NCI-H2171 (cell line): Measurements from ENCODE around the gene OR7G3.

ENCODE experiments used
- DNase-seq: peaks from one replicate; lab custom pipeline; 2025; lab: John Stamatoyannopoulos, UW

Gene OR7G3

DNA sequence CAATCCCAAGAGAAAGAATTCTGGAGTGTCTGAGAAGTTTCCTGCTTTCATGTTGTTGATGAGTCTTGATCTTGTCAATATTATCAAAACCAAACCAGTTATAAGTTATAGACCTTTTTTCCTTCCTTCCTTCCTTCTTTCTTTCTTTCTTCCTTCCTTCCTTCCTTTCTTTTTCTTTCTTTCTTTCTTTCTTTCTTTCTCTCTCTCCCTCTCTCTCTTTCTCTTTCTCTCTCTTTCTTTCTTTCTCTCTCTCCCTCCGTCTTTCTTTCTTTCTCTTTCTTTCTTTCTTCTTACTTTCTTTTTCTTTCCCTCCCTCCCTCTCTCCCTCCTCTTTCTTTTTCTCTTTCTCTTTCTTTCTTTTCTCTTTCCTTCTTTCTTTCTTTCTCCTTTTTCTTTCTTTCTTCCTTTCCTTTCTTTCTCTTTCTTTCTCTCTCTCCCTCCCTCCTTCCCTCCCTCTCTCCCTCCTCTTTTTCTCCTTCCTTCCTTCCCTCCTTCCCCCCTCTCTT lies at the start of gene OR7G3:
Gene OR7G3, minus strand, starts transcription at position 51 of the 506 bp plus-strand sequence. Its CDS starts 0 bp downstream, at position 51.
- no peak for DNase-seq

DNA sequence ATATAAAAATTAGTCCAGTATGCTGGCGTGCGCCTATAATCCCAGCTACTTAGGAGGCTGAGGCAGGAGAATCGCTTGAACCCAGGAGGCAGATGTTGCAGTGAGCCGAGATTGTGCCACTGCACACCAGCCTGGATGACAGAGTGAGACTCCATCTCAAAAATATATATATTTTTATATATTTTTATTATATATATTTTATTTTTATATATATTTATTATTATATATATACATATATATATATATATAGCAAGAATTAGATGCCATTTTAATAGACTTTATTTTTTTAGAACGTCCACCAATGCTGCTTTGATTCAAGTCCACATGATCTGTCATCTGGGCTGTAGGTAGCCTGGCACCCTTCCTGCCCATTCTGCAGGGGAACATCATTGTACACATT lies 48.6 kb upstream of the OR7G3 start:
- no peak for DNase-seq

DNA sequence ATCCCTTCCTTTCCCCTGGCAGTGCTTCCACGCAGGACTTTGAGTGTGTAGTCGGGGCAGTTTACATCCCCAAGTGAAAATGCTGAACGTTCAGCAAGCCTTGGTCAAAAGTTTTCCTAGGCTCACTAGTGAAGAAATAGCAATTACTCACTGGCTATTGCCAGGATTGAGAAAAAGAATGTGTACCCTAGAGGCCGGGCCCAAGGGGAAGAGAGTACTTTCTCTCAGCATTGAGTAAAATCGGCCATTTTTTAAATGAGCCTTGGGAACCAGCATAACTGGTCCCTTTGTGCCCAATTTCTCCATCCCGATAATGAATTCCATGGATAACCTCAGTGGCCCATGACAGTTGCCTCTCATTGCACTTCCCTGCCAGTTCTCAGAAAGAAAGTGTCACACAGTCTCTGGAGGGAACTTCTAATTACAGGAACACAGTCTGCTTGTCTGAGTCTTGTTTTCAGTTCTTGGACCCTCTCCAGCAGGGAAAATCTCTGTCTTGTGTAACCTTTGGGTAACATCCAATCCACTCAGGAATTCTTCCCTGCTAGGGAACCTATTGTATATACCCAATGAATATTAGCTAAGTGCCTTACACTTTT lies 44.7 kb upstream of the OR7G3 start:
- no peak for DNase-seq

DNA sequence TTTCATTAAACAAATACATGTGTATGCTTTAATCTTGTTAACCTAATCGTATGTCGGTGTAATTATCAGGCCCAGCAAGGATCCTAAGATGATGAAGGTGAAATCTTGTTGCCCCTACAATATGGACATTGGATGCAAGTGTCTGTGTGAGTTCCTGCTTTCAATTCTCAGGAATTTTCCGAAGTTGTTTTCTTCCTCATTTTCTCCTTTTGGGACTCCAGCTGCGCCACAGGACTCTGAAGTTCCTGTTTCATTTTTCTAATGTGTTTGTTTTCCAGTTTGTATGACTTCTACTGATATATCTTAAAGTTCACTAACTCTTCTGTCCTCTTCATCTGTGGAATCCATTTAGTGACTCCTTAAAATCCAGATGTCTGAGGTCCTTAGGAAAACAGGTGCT lies 40.1 kb upstream of the OR7G3 start:
- DNase-seq = no peak

DNA sequence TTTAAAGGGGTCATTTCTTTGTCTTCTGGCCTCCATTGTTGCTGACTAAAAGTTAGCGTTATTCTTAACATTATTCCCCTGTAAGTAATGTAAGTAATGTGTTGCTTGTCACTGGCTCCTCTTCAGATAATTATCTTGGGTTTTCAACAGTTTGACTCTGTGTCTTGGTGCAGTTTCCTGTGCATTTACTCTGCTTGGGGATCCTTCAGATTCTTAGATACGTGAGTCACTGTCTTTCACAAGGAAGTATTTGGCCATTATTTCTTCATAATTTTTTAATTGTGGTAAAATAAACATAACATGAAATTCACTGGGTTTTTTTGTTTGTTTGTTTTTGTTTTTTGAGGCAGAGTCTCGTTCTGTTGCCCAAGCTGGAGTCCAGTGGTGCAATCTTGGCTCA lies 38.5 kb upstream of the OR7G3 start:
- DNase-seq = no peak

DNA sequence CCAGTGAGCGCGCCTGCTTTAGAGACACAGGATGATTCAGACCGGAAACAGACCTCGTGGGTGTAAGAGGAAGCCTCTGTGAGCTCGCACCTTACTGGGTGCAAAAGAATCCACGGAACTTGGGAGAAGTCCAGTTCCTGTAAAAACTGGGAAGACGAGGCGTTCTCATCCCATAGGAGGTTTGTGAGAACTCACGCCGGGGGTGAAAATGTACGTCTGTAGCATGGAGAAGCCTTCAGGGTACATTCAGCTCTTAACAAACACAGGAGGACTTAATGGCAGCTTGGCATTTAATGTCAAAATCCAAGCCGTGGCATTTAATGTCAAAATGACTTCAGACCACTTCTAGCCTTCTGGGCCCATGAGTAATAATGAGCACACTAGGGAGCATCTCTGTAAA lies 34.7 kb upstream of the OR7G3 start:
- no peak for DNase-seq

DNA sequence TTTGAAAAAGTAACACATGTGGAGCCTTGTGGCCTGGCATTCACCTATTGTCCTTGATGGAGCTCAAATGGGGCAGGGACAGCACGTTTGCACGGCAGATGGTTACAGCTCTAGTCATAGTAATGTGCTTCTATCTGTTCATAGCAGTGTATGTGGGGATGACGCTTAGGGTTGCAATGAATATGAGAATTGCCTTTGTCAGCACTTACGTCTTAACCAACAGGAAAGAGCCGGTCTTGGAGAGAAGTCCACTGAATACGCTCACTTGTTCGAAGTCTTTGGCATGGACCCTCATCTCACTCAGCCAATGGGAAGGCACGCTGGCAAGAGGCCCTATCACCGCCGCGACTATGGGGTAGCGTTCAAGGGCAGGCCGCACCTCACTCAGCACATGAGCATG lies 33.1 kb upstream of the OR7G3 start:
- no peak for DNase-seq

DNA sequence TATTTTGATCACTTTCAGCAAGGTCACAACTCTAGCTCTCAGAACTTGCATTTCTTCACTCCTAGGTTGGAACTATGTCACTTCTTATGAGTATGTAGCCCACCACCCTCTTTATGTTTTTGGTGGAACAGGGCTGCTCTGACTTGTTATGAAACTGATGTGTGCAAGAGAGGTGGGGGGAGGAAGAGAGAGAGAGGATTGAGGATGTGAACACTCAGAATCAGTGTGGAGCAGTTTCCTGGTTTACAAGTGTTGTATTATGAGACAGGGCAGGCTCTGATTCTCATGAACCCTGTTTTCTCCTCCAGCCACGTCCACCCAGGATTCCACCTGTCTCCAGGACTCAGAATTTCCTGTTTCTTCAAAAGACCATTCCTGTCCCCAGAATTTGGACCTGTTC lies 29.6 kb upstream of the OR7G3 start:
- DNase-seq = no peak

DNA sequence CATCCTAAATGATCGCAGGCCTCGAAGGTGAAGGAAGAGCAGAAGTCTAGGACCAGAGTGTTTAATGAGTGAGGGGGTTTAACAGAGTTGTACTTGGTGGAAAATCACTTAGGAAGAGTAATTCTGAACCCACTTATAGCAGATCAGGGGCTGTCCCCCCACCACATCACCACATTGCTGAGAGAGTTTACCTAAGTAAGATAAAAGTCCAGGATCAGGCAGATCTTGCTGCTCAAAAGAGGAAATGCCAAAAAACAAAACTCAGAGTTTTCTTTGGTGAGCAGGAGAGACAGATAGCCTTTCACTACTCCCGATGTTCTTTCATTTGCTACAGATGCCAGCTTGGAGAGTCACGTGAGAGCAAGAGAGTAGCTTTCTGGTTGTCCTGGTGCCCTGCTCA lies 28.8 kb upstream of the OR7G3 start:
- DNase-seq = no peak

DNA sequence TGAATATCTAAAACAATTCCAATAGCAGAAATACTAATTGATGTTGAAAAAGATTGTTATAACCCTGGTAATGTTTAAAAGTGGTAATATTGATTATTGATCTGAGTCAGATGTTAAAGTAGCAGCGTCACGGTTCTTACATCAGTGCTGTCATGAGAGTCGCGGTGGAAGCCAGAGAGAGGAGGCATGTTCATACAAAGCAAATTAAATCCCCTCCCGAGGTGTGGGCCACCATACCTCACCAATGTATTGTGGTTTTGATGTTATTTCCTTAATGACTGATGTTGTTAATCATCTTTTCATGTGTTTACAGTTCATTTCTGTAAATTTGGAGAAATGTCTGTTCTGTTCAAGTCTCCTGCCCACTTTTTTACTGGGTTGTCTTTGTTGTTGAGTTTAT lies 24.6 kb upstream of the OR7G3 start:
- no peak for DNase-seq

DNA sequence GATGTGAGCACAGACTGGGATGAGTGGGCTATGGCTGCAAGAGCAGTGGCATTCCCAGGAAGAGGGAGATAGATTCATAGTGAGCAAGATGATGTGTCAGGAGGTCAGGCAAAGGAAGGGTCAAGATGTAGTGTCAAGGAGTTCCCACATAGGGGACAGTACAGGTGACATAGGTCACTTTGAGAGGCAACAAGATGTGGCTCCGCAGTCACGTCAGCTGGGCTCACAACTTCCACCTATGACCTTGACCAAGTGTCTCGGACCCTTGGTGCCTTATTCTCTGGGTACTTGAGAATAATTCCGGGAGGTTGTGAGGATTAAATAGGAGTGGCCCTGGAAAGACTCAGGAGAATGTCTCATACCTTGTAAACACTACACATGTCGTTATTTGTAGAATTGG lies 23.9 kb upstream of the OR7G3 start:
- no peak for DNase-seq

DNA sequence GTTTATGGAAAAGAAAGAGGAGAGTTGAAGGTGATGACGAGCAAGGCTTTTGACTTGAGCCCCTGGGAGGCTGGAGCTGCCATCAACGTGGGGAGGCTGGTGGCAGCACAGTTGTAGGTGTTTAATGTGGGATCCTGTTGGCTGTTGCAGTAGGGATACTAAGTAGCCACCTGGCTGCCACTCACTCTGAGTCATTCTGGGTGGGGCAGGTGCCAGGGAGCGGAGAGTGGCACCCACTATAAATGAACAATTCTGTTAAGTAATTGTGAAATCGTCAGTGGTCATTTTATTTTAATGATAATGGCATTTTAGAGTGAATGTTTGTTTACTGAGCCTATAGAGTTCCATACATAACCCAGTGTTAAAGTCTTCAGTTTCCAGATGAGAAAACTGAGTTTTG lies 23.2 kb upstream of the OR7G3 start:
- no peak for DNase-seq

DNA sequence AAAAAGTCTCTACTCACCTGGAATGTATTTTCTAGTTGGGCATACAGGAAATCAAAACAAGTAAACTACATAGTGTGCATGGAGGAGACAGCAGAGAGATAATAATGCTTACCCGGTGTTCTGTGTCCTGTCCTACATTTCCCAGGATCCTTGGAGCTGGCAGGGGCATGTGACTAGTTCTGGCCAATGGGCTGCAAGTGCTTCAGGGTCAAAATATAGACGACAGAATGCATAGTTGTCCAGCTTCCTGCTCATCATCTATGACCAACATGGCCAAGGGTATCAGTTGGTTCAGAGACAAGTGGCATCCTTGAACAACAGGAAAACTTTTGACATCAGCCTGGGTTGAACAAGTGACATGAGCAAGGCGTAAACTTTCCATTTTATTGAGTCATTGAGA lies 21.9 kb upstream of the OR7G3 start:
- no peak for DNase-seq

DNA sequence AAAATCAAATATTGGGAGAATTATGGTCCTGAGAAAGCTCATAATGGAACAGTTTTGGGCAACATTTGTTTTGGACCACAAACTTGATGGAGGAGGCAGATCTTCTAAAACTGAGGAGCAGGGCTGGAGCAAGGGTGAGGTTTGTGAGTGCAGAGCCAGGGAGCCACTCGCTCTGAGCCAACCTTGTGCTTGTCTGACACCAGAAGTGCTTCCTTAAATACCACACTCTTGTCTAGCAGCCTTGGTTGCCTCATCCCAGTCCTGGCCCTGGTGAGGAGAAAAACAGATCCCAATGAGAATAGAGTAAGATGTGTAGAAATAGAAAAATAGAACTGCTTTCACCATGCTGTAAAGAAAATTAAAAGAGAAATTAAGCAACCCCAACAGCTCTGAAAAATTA lies 20.1 kb upstream of the OR7G3 start:
- no peak for DNase-seq

DNA sequence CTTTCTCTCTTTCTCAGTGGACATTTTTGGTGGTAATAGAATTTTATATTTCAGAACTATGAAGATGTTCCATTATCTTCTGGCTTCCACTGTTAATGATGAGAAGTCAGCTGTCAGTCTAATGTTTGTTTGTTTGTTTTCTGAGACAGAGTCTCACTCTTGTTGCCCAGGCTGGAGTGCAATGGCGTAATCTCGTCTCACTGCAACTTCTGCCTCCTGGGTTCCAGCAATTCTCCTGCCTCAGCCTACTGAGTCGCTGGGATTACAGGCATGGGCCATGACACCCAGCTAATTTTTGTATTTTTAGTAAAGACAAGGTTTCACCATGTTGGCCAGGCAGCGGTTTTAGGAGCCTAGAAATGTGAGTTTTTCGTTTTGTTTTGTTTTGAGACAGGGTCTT lies 18.2 kb upstream of the OR7G3 start:
- DNase-seq = no peak

DNA sequence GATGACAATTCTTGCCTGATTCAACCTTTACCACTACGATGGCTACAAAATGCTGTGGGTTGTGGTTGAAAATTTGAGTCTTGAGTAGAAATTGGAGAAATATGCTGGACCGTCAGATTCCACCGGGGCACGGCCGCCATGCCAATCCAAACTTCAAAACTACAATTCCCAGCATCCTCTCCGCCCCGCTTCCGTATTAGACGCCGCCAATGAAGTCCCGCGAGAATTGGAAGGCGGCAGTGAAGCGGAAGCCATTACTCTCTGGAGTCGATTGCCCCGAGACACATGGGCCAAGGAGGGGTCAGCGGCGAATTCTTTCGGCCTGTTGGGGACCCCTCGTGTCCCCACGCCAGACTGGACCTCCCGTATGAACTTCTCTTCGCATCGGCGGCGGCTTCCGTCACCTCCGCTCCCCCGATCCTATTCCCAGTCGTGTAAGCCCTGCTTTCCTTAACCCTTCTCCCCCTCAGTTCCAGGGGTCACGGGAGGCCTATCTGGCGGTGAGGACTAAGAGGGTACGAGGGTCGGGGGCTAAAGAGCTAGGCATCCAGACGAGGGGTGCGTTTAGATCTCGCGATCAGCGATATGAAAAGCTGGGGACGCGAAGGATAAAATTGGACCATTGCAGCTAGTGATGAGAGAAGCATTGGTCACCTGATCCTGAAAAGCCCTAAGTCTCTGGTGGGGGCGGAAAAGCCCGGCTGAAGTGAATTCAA lies 13.6 kb upstream of the OR7G3 start, which contains the start of gene ZNF317:
Gene ZNF317, plus strand, starts transcription at position 239 of the 716 bp plus-strand sequence. CDS start 15,620 bp downstream, outside the sequence.
- DNase-seq = peak; percentile 94

DNA sequence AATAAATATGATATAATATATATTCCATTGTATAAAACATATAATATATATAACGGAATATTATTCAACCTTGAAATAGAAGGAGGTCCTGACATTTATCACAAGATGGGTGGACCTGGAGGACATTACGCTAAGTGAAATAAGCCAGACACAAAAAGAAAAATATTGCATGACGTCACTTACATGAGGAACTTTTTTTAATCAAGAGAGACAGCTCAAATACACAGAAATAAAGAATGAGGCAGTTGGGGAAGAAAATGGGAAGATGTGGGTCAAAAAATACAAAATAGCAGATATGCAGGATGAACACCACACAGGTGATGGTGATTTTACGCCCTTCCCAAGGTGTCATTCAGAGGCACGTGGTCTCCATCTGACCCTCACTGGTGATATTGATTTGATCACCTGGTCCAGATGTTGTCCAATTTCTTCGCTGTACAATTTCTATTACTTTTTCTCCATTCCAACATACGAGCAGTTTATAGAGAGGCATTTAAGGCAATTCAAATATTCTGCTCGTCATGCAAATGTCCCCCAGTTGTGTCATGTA lies 12.9 kb upstream of the OR7G3 start:
- no peak for DNase-seq

DNA sequence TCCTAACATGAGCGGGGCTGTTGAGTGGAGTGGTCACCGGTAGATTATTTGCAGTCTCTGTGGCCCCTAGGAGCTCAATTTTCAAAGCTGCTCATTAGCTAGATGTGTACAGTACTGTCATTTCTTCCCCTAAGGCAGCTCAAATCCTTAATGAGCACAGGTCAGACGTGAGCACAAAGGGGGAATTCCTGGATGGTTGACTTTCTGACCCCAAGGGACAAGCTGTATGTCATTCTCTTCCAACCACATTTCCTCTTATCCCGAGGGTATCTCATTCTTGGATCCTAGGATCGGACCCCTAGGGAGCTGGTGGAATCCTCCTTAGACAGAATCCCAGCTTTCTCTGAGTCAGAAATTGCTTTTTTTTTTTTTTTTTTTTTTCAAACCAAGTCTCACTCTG lies 5.7 kb upstream of the OR7G3 start:
- DNase-seq = no peak

DNA sequence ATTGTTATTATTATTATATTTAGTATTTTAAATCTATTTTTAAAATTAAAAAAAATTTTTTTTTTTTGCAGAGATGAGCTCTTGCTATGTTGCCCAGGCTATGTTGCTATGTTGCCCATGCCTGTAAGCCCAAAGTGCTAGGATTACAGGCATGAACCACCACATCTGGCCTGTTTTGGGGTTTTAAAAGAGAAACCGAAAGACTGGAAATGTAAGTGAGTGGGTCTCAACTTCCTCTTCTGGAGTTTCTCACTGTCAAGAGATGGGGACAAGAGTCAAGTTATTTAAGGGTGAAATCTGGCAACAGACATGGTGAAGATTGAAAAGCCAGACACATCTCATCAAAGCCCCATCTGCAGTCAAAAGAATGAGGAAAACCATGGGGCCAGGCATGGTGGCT lies 4.2 kb upstream of the OR7G3 start:
- DNase-seq = no peak

DNA sequence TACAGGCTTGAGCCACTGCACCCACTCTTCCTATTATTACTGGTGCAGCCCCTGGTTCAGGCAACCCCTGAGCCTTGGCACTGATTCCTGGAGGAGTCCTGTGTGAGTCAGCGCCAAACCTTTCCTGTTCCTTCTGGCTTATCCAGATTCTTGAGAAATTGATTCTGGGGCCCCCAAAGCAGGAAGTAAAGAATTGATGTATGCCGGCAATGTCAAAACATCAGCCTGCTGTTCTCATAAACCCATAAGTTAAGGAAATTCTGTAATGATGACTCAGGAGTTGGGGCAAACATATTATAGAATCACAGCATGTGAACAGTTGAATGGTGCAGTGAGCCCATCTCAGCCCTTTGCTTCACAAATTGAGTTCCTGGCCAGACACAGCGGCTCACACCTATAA lies 1.4 kb upstream of the OR7G3 start:
- no peak for DNase-seq

DNA sequence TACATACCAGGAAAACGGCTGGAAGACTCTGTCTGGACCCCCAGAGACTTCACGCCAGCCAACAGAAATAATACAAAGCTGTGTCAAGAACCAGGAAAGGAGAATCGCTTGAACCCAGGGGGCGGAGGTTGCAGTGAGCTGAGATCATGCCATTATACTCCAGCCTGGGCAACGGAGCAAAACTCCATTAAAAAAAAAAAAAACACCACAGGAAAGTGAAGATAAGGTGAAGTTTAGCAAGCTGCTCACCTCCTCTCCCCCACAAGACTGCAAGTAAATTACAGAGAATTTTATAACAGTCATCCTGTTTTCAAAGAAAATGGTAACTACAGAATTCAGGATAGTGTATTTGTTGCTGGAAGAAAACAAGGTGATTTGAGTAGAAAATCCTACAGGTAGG lies 10.2 kb downstream of the OR7G3 start:
- DNase-seq = no peak

DNA sequence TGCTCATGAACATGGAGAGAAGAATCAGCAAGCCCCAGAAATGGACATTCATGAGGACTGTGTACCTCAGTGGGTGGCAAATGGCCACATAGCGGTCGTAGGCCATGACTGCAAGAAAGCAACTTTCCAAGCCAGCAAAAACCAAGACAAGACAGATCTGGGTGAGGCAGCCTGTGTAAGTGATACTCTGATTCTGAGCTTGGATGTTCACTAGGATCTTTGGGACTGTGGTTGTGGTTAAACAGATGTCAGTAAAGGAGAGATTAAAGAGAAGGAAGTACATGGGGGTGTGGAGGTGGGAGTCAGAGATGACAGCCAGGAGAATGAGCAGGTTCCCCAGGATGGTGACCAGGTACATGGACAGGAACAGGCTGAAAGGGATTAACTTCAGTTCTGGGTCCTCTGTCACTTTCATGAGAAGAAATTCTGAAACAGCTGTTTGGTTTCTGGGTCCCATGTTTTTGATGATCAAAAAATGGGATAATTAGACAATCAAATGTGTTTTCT lies 11.4 kb downstream of the OR7G3 start, which contains the start of gene OR7G1:
Gene OR7G1, minus strand, starts transcription at position 457 of the 507 bp plus-strand sequence. Its CDS starts 0 bp downstream, at position 457.
- no peak for DNase-seq

DNA sequence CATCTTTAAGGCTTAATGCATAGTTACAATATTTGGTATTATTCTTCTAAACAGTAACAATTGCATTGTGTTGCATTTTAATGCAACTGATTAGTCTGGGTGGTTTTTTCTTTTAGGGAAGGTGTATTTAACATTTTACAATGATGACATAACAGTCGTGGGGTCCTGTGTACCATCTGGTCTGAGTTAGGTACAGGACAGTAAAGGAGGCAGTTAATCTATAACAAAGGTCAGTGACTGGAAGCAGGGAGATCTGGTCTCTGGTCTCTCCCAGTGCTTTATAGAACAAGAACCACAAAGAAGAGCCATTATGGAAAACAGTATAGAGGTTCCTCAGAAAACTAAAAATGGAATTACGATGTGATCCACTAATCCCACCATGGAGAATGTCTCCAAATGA lies 16.8 kb downstream of the OR7G3 start:
- DNase-seq = no peak
